ENCODE measurements around the gene SLC35E3.
"Not testable (repeated sequence)": the region's sequence is repeated elsewhere in the genome, so short reads cannot be mapped to it uniquely, and the experiment has no call there.

SLC35E3 gene

DNA sequence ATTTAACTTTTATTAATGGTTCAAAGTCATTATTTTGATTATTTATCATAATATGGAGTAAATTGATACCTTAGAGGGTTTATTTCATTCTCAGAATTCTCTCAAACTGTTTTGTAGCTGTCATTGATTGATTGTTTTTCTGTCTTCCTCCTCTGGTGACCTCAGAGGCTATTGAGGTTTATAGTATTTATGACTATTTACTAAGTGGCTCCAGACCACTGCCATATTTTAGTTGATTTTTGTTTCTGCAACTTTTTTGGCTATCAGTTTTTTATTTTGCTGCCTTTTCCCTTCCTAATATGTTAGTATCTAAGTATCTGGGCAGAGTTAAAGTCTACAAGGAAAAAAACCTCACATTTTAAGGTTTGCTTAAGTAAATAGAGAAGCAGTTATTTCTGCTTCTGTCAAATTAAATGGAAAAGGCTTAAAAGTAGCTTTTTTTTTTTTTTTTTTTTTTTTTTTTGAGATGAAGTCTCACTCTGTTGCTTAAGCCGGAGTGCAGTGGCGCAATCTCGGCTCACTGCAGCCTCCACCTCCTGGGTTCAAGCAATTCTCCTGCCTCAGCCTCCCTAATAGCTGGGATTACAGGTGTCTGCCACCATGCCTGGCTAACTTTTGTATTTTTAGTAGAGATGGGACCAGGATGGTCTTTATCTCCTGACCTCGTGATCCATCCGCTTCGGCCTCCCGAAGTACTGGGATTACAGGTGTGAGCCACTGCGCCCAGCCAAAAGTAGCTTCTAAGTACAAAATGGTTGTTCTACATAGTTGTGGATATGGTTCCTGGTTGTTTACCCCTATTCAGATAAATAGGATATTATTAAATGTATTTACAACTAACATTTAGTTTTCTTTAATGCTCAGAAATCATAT is 70.2 kb downstream of the SLC35E3 start:
- no peak for DNase-seq (ENCODE audit: low read depth)
- H3K4me3 ChIP-seq (ENCODE audit: control insufficient read depth, low read depth, low read length) = no peak overlapping the region
- TF ChIP-seq, protein P1, sequence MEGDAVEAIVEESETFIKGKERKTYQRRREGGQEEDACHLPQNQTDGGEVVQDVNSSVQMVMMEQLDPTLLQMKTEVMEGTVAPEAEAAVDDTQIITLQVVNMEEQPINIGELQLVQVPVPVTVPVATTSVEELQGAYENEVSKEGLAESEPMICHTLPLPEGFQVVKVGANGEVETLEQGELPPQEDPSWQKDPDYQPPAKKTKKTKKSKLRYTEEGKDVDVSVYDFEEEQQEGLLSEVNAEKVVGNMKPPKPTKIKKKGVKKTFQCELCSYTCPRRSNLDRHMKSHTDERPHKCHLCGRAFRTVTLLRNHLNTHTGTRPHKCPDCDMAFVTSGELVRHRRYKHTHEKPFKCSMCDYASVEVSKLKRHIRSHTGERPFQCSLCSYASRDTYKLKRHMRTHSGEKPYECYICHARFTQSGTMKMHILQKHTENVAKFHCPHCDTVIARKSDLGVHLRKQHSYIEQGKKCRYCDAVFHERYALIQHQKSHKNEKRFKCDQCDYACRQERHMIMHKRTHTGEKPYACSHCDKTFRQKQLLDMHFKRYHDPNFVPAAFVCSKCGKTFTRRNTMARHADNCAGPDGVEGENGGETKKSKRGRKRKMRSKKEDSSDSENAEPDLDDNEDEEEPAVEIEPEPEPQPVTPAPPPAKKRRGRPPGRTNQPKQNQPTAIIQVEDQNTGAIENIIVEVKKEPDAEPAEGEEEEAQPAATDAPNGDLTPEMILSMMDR (IDR thresholded peaks at IDR 0.05; ENCODE audit: control insufficient read depth, insufficient read depth, low read depth, low read length, missing control alignments) = no peak

DNA sequence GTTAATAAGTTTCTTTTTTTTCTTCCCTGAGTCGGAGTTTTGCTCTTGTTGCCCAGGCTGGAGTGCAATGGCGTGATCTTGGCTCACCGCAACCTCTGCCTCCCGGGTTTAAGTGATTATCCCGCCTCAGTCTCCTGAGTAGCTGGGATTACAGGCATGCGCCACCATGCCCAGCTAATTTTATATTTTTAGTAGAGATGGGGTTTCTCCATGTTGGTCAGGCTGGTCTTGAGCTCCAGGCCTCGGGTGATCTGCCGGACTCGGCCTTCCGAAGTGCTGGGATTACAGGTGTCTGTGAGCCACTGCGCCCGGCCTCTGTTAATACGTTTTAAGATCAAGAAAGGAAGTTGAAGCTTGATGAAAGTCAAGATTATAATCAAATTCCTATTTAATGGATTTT is 73.5 kb downstream of the SLC35E3 start:
- DNase-seq (ENCODE audit: low read depth) = not testable (repeated sequence)

DNA sequence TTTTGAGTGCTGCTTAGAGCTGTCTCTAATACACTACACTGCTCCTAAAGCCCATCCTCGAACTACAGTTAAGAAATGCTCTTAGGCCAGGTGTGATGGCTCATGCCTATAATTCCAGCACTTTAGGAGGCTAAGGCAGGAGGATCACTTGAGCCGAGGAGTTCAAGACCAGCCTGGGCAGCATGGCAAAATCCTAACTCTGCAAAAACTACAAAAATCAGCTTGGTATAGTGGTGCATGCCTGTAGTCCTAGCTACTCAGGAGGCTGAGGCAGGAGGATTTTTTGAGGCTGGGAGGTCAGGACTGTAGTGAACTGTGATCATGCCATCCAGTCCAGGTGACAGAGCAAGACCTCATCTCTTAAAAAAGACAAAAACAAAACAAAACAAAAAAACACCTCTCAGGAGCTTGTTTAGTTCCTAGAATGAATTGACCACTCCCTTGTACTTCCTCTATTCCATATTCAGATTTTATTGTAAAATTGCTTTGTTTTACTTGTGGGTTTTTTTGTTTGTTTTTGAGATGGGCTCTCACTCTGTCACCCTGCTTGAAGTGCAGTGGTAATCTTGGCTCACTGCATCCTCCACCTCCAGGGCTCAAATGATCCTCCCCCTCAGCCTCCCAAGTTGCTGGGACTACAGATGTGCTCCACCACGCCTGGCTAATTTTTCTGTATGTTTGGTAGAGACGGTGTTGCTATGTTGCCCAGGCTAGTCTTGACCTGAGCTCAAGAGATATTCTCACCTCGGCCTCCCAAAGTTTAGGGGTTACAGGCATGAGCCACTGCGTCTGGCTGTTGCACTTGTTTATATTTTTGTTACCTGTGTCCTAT is 75.6 kb downstream of the SLC35E3 start:
- H3K4me3 ChIP-seq (ENCODE audit: control insufficient read depth, low read depth, low read length) = no peak overlapping the region
- TF ChIP-seq, protein P1 (IDR thresholded peaks at IDR 0.05; ENCODE audit: control insufficient read depth, insufficient read depth, low read depth, low read length, missing control alignments) = no peak
- DNase-seq (ENCODE audit: low read depth) = no peak

More for the DNA sequence above, 73.5 kb downstream of the SLC35E3 start:
- H3K4me3 ChIP-seq (ENCODE audit: control insufficient read depth, low read depth, low read length) = not testable (repeated sequence)

DNA sequence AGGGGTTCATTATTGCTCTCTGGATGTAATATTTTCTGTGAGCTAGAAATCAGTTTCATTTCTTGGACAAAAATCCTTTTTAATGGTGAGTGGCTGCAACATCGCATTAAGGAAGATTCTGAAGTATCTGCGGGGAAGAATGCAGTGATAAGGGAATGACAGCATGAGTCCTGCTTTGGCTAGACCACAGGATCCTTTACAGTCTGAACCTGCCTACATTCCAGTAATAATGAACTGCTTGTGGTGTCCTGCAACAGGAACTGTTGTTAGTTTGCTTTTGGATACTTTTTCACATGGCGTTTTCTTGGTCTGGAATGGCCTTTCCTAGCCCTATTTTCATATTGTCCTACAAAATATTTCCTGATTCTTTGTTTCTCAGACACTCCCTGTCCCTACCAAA is 77.7 kb downstream of the SLC35E3 start:
- no peak for DNase-seq (ENCODE audit: low read depth)
- no peak overlapping the region for H3K4me3 ChIP-seq (ENCODE audit: control insufficient read depth, low read depth, low read length)
- TF ChIP-seq, protein P1 (IDR thresholded peaks at IDR 0.05; ENCODE audit: control insufficient read depth, insufficient read depth, low read depth, low read length, missing control alignments) = no peak

DNA sequence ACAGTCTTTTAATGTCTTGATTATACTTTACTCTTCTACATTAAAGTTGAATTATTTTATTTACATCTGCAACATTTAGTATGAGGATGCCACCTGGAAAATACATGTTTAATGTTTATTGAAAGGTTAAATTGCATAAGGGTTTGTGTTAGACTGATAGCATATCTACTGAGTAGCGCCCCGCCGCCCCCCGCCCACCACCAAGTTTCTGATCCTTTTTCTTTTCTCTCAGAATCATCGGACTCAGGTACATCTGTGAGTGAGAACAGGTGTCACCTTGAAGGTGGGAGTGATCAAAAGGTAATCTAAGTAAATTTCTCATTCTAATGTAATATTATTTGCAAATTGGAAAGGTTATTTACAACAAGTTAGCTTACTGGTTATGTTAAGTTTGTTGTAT is 78.2 kb downstream of the SLC35E3 start:
- no peak for DNase-seq (ENCODE audit: low read depth)
- H3K4me3 ChIP-seq (ENCODE audit: control insufficient read depth, low read depth, low read length) = no peak overlapping the region
- TF ChIP-seq, protein P1 (IDR thresholded peaks at IDR 0.05; ENCODE audit: control insufficient read depth, insufficient read depth, low read depth, low read length, missing control alignments) = no peak

DNA sequence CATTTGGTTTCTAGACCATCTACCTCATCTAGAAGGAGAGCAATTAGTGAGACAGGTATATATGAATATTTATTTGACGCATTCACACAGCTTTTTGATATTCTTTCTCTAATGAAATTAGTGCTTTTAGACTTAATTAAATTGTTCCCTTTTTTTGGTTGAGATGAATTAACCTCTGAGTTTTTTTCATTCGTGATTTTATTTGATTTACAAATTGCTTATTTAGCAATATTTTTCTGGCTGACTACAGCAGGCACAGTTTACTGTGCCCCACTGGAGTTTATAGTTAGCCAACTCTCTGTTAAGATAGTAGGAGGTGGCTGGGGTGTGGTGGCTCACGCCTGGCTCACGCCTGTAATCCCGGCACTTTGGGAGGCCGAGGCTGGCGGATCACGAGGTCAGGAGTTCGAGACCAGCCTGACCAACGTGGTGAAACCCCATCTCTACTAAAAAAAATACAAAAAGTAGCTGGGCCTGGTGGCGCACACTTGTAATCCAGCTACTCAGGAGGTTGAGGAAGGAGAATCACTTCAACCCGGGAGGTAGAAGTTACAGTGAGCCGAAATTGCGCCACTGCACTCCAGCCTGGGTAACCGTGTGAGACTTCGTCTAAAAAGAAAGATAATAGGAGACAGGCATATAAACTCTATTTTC is 78.7 kb downstream of the SLC35E3 start:
- no peak overlapping the region for H3K4me3 ChIP-seq (ENCODE audit: control insufficient read depth, low read depth, low read length)
- no peak for DNase-seq (ENCODE audit: low read depth)
- TF ChIP-seq, protein P1 (IDR thresholded peaks at IDR 0.05; ENCODE audit: control insufficient read depth, insufficient read depth, low read depth, low read length, missing control alignments) = no peak

Measured in AG09309 (cell line).